Esophagus muscularis mucosa (tissue), 4 donors: Measurements from ENCODE around the gene AMACR.

ENCODE experiments used
- CTCF ChIP-seq, 3 experiments: fragments of 200-600 bp in 2 of 3; fragments of 450-650 bp in 1 of 3; sonication (generic) in 2 of 3; IDR thresholded peaks; one replicate each; pipeline ENCODE4 v1.5.1; 2017 to 2019; ENCODE audit warnings: antibody characterized with exemption in 3 of 3, mild to moderate bottlenecking in 2 of 3, moderate library complexity in 1 of 3
- EP300 ChIP-seq: sonication (generic); formaldehyde crosslinking; IDR thresholded peaks from one replicate; pipeline ENCODE4 v1.6.1; 2017; ENCODE audit warnings: antibody characterized with exemption
- POLR2A ChIP-seq: fragments of 450-650 bp; IDR thresholded peaks from one replicate; pipeline ENCODE4 v1.6.1; 2017; ENCODE audit warnings: antibody characterized with exemption, moderate library complexity, mild to moderate bottlenecking, low read depth
- POLR2AphosphoS5 ChIP-seq, 2 donors: sonication (generic); formaldehyde crosslinking; IDR thresholded peaks; one replicate each; pipeline ENCODE4 v1.6.1; 2017; ENCODE audit warnings: antibody characterized with exemption in 2 of 2

GRCh38 chr5:34034534-34035327 lies 26.9 kb upstream of the AMACR start:
- TF ChIP-seq CTCF (IDR thresholded peaks at IDR 0.05) (no peak), POLR2AphosphoS5 (IDR thresholded peaks at IDR 0.05) (no peak), POLR2A (no peak), EP300 (no peak)
